Glomerular visceral epithelial cell (primary cell): Measurements from ENCODE around the gene TBC1D17.
"Not testable (repeated sequence)": the region's sequence is repeated elsewhere in the genome, so short reads cannot be mapped to it uniquely, and the experiment has no call there.

Experiments used
- DNase-seq: peaks from one replicate; pipeline ENCODE4 v3.0.0-alpha.2; 2016; ENCODE audit errors: extremely low spot score

TBC1D17 gene

DNA sequence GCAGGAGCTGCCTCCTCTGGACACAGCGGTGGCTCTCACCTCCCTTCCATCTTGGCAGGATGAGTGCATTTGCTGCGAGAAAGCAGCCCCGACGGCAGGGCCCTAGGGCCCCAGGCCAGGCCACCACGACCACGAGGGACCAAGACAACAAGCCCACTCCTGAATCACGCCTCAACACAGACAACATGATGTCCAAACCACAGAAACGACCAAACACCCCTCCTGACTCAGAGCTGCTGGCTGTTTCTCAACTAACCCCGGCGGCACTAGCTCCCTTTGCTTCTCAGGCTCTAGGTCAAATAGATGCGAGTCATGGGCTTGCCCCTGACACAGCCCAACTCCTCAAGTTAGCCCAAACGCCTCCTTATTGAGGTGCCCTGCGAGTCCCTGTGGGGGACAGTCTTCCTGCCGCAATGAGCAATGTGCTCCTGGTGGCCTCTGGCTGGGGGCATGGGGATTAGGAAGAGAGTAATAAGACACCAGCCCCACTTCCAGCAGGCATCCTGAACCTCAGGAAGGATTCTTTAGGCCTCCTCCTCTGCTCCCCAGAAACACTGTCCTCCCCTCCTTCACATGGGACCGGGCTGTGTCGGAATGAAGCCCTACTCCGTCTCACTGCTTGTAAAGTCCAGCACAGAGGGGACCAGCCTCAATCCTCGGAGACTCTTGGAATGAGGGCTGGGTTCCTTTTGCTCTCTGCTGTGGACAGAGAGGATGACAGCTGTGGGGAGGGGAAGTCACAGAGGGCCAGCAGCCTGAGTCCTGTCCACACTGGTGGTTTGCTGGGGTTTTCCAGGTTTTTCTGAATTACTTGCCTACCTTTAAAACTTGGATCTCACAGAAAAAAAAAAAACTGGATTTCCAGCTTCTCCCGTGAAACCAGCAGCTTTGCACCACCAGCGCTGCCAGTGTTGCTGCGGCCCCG is 44.6 kb downstream of the TBC1D17 start:
- peak; percentile 65 for DNase-seq

GRCh38 chr19:49923055-49924003 is 45.8 kb downstream of the TBC1D17 start:
- no peak for DNase-seq

GRCh38 chr19:49924004-49924880 is 46.7 kb downstream of the TBC1D17 start:
- no peak for DNase-seq

GRCh38 chr19:49924881-49925210 is 47.3 kb downstream of the TBC1D17 start:
- DNase-seq, result not testable (repeated sequence)

DNA sequence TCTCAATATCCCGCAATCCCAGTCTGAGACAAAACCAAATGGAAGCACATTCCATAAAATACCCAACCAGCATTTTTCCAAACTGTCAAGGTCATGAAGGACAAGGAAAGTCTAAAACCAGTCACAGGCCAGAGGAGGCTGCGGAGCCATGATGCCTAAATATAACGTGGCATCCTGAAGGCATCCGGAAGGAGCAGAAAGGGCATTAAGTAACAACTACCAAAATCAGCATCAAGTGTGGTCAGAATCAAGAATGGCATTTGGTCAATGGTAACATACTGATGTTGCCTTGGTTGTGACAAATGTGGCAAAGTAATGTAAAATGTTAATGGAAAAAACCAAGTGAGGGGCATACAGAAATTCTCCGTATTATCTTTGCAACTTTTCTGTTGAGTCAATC is 48.0 kb downstream of the TBC1D17 start:
- no peak for DNase-seq

- no peak for DNase-seq
Measured at GRCh38 chr19:49926515-49926914, 49.0 kb downstream of the TBC1D17 start.

- no peak for DNase-seq
Measured at GRCh38 chr19:49927526-49928264, 50.2 kb downstream of the TBC1D17 start.

GRCh38 chr19:49929121-49929610 is 51.7 kb downstream of the TBC1D17 start, which contains the start of the genes ATF5 and NUP62:
Gene ATF5, plus strand, starts transcription at chr19:49929205. Its CDS starts 1,646 bp downstream, at chr19:49930851.
Gene NUP62, minus strand, starts transcription at chr19:49929504. Its CDS starts 19,697 bp downstream, at chr19:49909807.
- DNase-seq, result peak; percentile 93

GRCh38 chr19:49929611-49930482 is 52.3 kb downstream of the TBC1D17 start:
- peak; percentile 96 for DNase-seq

- DNase-seq, result no peak
Measured at GRCh38 chr19:49930483-49931011, 53.0 kb downstream of the TBC1D17 start.

DNA sequence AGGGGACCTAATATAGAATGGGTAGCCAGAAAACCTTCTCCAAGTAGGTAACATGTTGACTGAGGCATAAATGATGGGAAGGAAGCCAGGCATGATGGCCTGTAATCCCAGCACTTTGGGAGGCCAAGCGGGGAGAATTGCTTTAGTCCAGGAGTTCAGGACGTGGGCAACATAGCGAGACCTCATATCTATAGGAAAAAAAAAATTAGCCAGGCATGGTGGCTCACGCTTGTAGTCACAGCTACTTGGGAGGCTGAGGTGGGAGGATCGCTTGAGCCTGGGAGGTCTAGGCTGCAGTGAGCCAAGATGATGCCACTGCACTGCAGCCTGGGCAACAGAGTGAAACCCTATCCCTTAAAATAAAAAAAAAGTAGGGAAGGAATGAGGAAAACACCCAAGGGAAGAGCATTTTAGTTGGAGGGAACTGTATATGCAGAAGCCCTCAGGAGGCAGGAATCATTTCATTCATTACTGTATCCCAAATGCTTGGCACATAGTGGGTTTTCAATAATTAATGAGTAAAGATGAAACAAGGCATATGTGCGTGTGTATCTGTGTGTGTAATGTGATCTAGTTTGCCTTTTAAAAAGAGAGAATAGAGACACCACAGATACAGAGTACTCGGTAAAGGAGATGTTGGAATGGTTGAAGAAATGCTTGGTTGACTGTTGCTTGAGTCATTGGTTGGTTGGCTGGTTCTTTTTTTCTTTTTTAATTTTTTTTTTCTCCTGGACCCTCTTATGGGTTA is 54.0 kb downstream of the TBC1D17 start:
- DNase-seq, result no peak

GRCh38 chr19:49932041-49932451 is 54.5 kb downstream of the TBC1D17 start:
- DNase-seq, result peak; percentile 40

DNA sequence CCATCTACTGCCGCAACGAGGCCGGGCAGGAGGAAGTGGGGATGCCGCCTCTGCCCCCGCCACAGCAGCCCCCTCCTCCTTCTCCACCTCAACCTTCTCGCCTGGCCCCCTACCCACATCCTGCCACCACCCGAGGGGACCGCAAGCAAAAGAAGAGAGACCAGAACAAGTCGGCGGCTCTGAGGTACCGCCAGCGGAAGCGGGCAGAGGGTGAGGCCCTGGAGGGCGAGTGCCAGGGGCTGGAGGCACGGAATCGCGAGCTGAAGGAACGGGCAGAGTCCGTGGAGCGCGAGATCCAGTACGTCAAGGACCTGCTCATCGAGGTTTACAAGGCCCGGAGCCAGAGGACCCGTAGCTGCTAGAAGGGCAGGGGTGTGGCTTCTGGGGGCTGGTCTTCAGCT is 55.2 kb downstream of the TBC1D17 start:
- DNase-seq, result no peak

- DNase-seq, result no peak
Measured at GRCh38 chr19:49933643-49934042, 56.1 kb downstream of the TBC1D17 start.

- DNase-seq, result no peak
Measured at GRCh38 chr19:49936549-49936948, 59.0 kb downstream of the TBC1D17 start.

DNA sequence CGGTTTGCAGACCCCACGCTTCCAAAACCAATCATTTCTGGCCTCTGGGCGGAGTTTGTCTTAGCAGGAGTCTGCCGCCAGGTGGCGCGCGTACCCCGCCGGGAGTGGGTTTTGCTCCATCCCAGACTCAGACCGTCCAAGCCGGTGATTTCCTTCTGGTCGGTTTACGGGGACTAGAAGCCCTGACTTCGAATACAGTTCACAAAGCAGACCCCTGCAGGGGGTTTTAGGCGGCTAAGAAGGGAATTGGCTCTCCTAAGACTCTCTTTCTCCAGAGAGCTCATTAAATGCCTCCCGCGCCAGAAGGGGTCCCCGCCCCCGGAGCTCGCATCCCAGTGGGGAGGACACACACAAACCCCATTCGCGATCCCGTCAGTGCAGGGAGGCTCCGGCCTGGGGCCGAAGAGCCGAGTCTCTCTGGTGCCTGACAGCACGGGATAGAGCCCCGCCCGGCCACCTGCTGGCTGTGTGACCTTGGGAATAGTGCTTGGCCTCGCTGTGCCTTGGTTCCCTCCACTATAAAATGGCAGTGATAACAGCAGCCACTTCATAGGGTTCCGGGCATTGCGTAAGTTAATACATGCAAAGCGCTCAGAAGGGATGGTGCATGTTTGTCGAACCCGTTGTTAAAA is 60.4 kb downstream of the TBC1D17 start:
- DNase-seq, result peak; percentile 77
